Mammary epithelial cell (primary cell): ENCODE measurements around the gene RNF220.

Source experiments
- EZH2 ChIP-seq: IDR thresholded peaks from 2 replicates; pipeline ENCODE4 v1.6.1; 2012; ENCODE audit warnings: low read length, inconsistent platforms, borderline replicate concordance
- TF ChIP-seq, protein P1 (sequence below), 2 donors: IDR thresholded peaks in 1 of 2; conservative IDR thresholded peaks in 1 of 2; 2 replicates each; pipeline ENCODE4 v1.5.1; 2011 to 2012; ENCODE audit warnings: inconsistent platforms in 2 of 2, low read length in 2 of 2, mild to moderate bottlenecking in 2 of 2, control low read depth in 1 of 2, low read depth in 1 of 2; ENCODE audit not compliant: insufficient read depth in 1 of 2; ENCODE audit errors: extremely low read depth in 1 of 2

DNA sequence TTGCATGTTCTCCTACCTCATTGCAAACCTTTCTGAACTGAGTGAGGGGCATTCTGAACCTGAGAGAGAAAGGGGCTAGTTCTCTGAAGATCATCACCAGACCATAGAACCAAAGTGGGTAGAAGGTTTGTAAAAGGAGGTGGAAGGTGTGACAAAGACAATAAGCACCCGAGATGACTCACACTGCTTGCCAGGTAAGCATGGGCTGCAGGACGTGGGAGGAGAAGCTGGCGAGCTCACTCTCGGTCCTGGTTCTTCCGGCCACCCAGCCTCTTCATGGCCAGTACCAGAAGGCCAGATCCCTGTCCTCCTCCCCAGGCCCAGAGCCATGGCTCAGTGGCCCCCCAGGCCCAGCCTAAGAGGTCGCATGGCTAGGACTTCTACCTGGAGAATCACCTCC, 140.9 kb downstream of the RNF220 start:
- TF ChIP-seq, protein P1, sequence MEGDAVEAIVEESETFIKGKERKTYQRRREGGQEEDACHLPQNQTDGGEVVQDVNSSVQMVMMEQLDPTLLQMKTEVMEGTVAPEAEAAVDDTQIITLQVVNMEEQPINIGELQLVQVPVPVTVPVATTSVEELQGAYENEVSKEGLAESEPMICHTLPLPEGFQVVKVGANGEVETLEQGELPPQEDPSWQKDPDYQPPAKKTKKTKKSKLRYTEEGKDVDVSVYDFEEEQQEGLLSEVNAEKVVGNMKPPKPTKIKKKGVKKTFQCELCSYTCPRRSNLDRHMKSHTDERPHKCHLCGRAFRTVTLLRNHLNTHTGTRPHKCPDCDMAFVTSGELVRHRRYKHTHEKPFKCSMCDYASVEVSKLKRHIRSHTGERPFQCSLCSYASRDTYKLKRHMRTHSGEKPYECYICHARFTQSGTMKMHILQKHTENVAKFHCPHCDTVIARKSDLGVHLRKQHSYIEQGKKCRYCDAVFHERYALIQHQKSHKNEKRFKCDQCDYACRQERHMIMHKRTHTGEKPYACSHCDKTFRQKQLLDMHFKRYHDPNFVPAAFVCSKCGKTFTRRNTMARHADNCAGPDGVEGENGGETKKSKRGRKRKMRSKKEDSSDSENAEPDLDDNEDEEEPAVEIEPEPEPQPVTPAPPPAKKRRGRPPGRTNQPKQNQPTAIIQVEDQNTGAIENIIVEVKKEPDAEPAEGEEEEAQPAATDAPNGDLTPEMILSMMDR (conservative IDR thresholded peaks at IDR 0.05 in 1 of 2, IDR thresholded peaks at IDR 0.05 in 1 of 2; ENCODE audit: extremely low read depth in 1 of 2, insufficient read depth in 1 of 2, low read depth in 1 of 2, low read length in 2 of 2) = no peak
- TF ChIP-seq EZH2 = no peak
